H1 (cell line): Measurements from ENCODE around the gene ATP6V0A4. TPM values are rescaled to one million over a fixed set of nuclear protein-coding genes. Genes with fewer than 3 reads are reported as not detected.

Experiments
- BRCA1 ChIP-seq: IDR thresholded peaks from 2 replicates; pipeline ENCODE4 v1.6.1; 2012; ENCODE audit warnings: low read depth, low read length, improper control_type of control experiment
- CBX8 ChIP-seq: fragments of 300-800, 300-1000 bp; sonication (generic); IDR thresholded peaks from 2 replicates; pipeline ENCODE4 v1.7.1; 2016; ENCODE audit warnings: low read depth, low read length, borderline replicate concordance
- CHD1 ChIP-seq: IDR thresholded peaks from 2 replicates; pipeline ENCODE4 v1.6.1; 2012; ENCODE audit warnings: low read depth, low read length, improper control_type of control experiment
- CHD2 ChIP-seq: IDR thresholded peaks from 2 replicates; pipeline ENCODE4 v1.6.1; 2012; ENCODE audit warnings: low read length, improper control_type of control experiment
- CHD7 ChIP-seq: fragments of 300-600 bp; sonication (generic); IDR thresholded peaks from 2 replicates; pipeline ENCODE4 v1.7.1; 2012; ENCODE audit warnings: low read length, moderate library complexity, mild to moderate bottlenecking, inconsistent platforms; ENCODE audit not compliant: insufficient replicate concordance
- CREB1 ChIP-seq: IDR thresholded peaks from 2 replicates; pipeline ENCODE4 v1.6.1; 2012; ENCODE audit warnings: inconsistent platforms
- CTCF ChIP-seq, 3 experiments: IDR thresholded peaks; 1 replicate in 2 of 3; 2 replicates in 1 of 3; pipeline versions ENCODE4 v1.5.1 to v1.6.1; 2011; ENCODE audit warnings: low read length in 3 of 3, mild to moderate bottlenecking in 3 of 3, inconsistent platforms in 2 of 3, low read depth in 1 of 3, moderate library complexity in 1 of 3; ENCODE audit not compliant: insufficient read depth in 1 of 3; ENCODE audit errors: control extremely low read depth in 1 of 3
- TAF1 ChIP-seq: IDR thresholded peaks from 2 replicates; pipeline ENCODE4 v1.6.1; 2011; ENCODE audit warnings: mild to moderate bottlenecking, low read depth, low read length
- polyA plus RNA-seq, 7 experiments: library from polyadenylated mRNA; depleted of rRNA in 3 of 7; stranded (reverse) in 5 of 7; unstranded in 2 of 7; fragments of >200 nt in 5 of 7; fragments of 200-250 nt in 2 of 7; gene quantifications; 1 replicate in 5 of 7; 2 replicates in 1 of 7; 4 replicates in 1 of 7; pipeline versions ENCODE4 v1.2.1 to v1.2.3, GENCODE V29; 2011 to 2013; ENCODE audit warnings: missing spikeins in 2 of 7, mixed read lengths in 2 of 7
- total RNA-seq: library from RNA; stranded (reverse); fragmentation: NEBNext Ultra II Directional; extraction: Animal tissue kit (Norgen Biotek cat#: 25700); gene quantifications from 2 replicates; pipeline ENCODE4 v1.2.1, GENCODE V29; 2021

Gene ATP6V0A4
- total and polyA plus RNA-seq, 2 of the 8 experiments (the other 6 are each of a cell fraction or from before 2014, with no cell fraction given): 0.47 to 1.6 TPM

- no peak for TF ChIP-seq CHD7
- TF ChIP-seq CREB1: no peak
- no peak for TF ChIP-seq CHD1
- TF ChIP-seq CTCF (IDR thresholded peaks at IDR 0.05; ENCODE audit: control extremely low read depth in 1 of 3, insufficient read depth in 1 of 3, low read depth in 1 of 3, low read length in 3 of 3): no peak
- no peak for TF ChIP-seq TAF1
- no peak for TF ChIP-seq CBX8
- TF ChIP-seq CHD2: no peak
- no peak for TF ChIP-seq BRCA1
Measured at GRCh38 chr7:138756591-138757242, 41.3 kb downstream of the ATP6V0A4 start (continued).
